DOHH2 (cell line): ENCODE results near the gene TRAT1.

Experiments used
- H3F3A ChIP-seq: fragments of 200-600 bp; sonication (generic), shearing (Covaris generic); 2 replicates; pipeline ENCODE4 v1.6.0; 2016; ENCODE audit warnings: antibody characterized with exemption, mild to moderate bottlenecking; ENCODE audit not compliant: control insufficient read depth, insufficient read depth
- H3K27ac ChIP-seq: fragments of 200-600 bp; sonication (generic); 2 replicates; pipeline ENCODE4 v1.5.1; 2014; ENCODE audit warnings: low read depth, mild to moderate bottlenecking, low read length, moderate library complexity
- H3K27me3 ChIP-seq: fragments of 200-600 bp; sonication (generic); 2 replicates; pipeline ENCODE4 v1.6.1; 2014; ENCODE audit warnings: mild to moderate bottlenecking, low read length, mixed read lengths; ENCODE audit not compliant: control insufficient read depth
- H3K36me3 ChIP-seq: fragments of 200-600 bp; sonication (generic); 2 replicates; pipeline ENCODE4 v1.6.1; 2014; ENCODE audit warnings: mild to moderate bottlenecking, low read length, moderate library complexity, mixed read lengths; ENCODE audit not compliant: control insufficient read depth
- H3K4me1 ChIP-seq: fragments of 200-600 bp; sonication (generic); 2 replicates; pipeline ENCODE4 v1.6.1; 2014; ENCODE audit warnings: mild to moderate bottlenecking, low read length, mixed read lengths; ENCODE audit not compliant: control insufficient read depth
- H3K4me2 ChIP-seq: fragments of 200-600 bp; sonication (generic); 2 replicates; pipeline ENCODE4 v1.6.0; 2014; ENCODE audit warnings: mild to moderate bottlenecking, low read length, moderate library complexity
- H3K4me3 ChIP-seq: fragments of 200-600 bp; sonication (generic); 2 replicates; pipeline ENCODE4 v1.5.1; 2014; ENCODE audit warnings: mild to moderate bottlenecking, low read length, mixed read lengths
- H3K79me2 ChIP-seq: fragments of 200-600 bp; sonication (generic); 2 replicates; pipeline ENCODE4 v1.6.1; 2014; ENCODE audit warnings: mild to moderate bottlenecking, low read length, mixed read lengths; ENCODE audit not compliant: control insufficient read depth
- H3K9me2 ChIP-seq: fragments of 200-600 bp; sonication (generic); replicated peaks from 2 replicates; pipeline ENCODE4 v1.6.1; 2014; ENCODE audit warnings: mild to moderate bottlenecking, low read length, mixed read lengths; ENCODE audit not compliant: control insufficient read depth
- H3K9me3 ChIP-seq: fragments of 200-600 bp; sonication (generic); 2 replicates; pipeline ENCODE4 v1.6.1; 2014; ENCODE audit warnings: antibody characterized with exemption, low read length, mixed read lengths; ENCODE audit not compliant: control insufficient read depth, insufficient read depth
- H4K20me1 ChIP-seq: fragments of 200-600 bp; sonication (generic); 2 replicates; pipeline ENCODE4 v1.6.0; 2014; ENCODE audit warnings: low read depth, mild to moderate bottlenecking, antibody characterized with exemption, low read length, moderate library complexity; ENCODE audit not compliant: control insufficient read depth, insufficient read depth
- EZH2phosphoT487 ChIP-seq: fragments of 200-600 bp; sonication (generic); IDR thresholded peaks from 2 replicates; pipeline ENCODE4 v1.6.1; 2017; ENCODE audit warnings: borderline replicate concordance, mild to moderate bottlenecking, antibody characterized with exemption, low read length, moderate library complexity, mixed read lengths
- TF ChIP-seq, protein P1 (sequence below): fragments of 200-600 bp; sonication (generic); IDR thresholded peaks from one replicate; pipeline ENCODE4 v1.5.1; 2014; ENCODE audit warnings: antibody characterized with exemption, mild to moderate bottlenecking, low read depth, low read length; ENCODE audit not compliant: poor library complexity, severe bottlenecking

The TRAT1 gene

DNA sequence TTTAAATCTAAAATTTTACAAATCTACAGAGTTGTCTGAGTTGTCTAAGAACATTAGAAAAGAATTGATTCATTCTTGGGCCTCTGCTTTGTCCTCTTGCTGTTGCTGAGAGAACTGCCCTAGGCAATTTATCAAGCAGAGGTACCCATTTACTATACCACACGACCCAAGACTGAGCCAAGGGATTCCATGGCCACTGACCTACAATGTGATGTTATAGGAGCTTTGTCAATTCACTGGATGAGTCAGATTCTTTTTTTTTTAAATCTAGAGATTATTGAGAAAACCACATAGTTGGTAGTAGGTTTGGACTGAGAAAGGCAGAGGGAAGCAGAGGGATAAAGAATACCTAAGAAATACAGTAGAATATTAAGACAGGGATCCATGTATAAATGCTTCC is 55.3 kb downstream of the TRAT1 start:
- Histone ChIP-seq H3K27me3 (no peaks in the 10 kb centered on the region), H3K9me2 (no peaks in the 10 kb centered on the region), H4K20me1 (no peaks in the 10 kb centered on the region), H3K4me1 (no peaks in the 10 kb centered on the region), H3K79me2 (no peaks in the 10 kb centered on the region), H3K27ac (no peak overlapping the region), H3K9me3 (no peaks in the 10 kb centered on the region), H3F3A (no peaks in the 10 kb centered on the region), H3K4me2 (no peak overlapping the region), H3K4me3 (no peak overlapping the region), H3K36me3 (no peaks in the 10 kb centered on the region)
- TF ChIP-seq, protein P1, sequence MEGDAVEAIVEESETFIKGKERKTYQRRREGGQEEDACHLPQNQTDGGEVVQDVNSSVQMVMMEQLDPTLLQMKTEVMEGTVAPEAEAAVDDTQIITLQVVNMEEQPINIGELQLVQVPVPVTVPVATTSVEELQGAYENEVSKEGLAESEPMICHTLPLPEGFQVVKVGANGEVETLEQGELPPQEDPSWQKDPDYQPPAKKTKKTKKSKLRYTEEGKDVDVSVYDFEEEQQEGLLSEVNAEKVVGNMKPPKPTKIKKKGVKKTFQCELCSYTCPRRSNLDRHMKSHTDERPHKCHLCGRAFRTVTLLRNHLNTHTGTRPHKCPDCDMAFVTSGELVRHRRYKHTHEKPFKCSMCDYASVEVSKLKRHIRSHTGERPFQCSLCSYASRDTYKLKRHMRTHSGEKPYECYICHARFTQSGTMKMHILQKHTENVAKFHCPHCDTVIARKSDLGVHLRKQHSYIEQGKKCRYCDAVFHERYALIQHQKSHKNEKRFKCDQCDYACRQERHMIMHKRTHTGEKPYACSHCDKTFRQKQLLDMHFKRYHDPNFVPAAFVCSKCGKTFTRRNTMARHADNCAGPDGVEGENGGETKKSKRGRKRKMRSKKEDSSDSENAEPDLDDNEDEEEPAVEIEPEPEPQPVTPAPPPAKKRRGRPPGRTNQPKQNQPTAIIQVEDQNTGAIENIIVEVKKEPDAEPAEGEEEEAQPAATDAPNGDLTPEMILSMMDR = no peak
- TF ChIP-seq EZH2phosphoT487 = no peak

DNA sequence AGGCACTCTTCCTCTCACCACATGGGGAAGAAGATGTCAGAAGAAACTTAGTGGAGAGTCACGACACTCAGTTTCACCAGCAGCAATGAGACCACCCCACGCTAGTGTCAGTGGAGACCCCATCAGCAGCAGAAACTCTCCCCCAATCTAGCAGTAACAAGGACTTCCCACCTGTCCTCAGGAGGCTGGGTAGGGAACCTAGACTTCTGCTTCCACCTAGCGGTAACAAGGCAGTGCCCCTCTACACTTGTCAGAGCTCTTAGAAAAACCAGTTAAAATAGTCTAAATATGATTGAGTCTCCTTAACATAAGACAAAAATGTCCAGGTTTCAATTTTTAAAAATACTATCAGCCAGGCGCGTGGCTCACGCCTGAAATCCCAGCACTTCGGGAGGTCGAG is 57.3 kb downstream of the TRAT1 start:
- no peaks in the 10 kb centered on the region for H3K79me2 ChIP-seq
- TF ChIP-seq, protein P1 = no peak
- no peak for TF ChIP-seq EZH2phosphoT487
- H3K27me3 ChIP-seq = no peaks in the 10 kb centered on the region
- H3K36me3 ChIP-seq = no peaks in the 10 kb centered on the region
- no peaks in the 10 kb centered on the region for H3K9me3 ChIP-seq
- H4K20me1 ChIP-seq = no peaks in the 10 kb centered on the region
- H3K4me1 ChIP-seq = no peaks in the 10 kb centered on the region
- no peaks in the 10 kb centered on the region for H3F3A ChIP-seq
- H3K27ac ChIP-seq = no peak overlapping the region
- H3K4me3 ChIP-seq = no peak overlapping the region
- H3K9me2 ChIP-seq = no peaks in the 10 kb centered on the region
- no peak overlapping the region for H3K4me2 ChIP-seq

DNA sequence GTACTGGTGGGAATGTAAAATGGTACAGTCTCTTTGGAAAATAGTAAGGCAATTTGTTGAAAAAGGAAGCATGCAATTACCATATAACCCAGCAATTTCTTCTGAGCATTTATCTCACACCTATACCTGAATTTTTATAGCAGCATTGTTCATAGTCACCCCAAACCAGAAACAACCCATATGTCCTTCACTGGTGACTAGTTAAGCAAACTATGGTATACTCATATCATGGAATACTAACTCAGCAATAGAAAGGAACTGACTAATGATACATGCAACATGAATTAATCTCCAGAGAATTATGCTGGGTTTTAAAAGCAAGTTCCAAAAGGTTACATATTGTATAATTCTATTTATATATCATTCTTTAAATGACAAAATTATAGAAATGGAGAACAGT is 60.2 kb downstream of the TRAT1 start:
- H3F3A ChIP-seq = no peaks in the 10 kb centered on the region

More for the DNA sequence above, 60.2 kb downstream of the TRAT1 start:
- Histone ChIP-seq H4K20me1 (no peaks in the 10 kb centered on the region), H3K27me3 (no peaks in the 10 kb centered on the region), H3K4me1 (no peaks in the 10 kb centered on the region), H3K4me2 (no peak overlapping the region), H3K36me3 (no peaks in the 10 kb centered on the region), H3K9me3 (no peaks in the 10 kb centered on the region), H3K4me3 (no peak overlapping the region), H3K9me2 (no peaks in the 10 kb centered on the region), H3K79me2 (no peaks in the 10 kb centered on the region), H3K27ac (no peak overlapping the region)
- no peak for TF ChIP-seq EZH2phosphoT487
- TF ChIP-seq, protein P1 = no peak
